ENCODE data around the gene CHMP1B. TPM values are rescaled to one million over a fixed set of nuclear protein-coding genes. Genes with fewer than 3 reads are reported as not detected.

The CHMP1B gene
- total and polyA plus RNA-seq, 9 of the 15 experiments (the other 6 are each of a cell fraction or from before 2014, with no cell fraction given) = 12.3 to 29.9 (median 19.0) TPM

DNA sequence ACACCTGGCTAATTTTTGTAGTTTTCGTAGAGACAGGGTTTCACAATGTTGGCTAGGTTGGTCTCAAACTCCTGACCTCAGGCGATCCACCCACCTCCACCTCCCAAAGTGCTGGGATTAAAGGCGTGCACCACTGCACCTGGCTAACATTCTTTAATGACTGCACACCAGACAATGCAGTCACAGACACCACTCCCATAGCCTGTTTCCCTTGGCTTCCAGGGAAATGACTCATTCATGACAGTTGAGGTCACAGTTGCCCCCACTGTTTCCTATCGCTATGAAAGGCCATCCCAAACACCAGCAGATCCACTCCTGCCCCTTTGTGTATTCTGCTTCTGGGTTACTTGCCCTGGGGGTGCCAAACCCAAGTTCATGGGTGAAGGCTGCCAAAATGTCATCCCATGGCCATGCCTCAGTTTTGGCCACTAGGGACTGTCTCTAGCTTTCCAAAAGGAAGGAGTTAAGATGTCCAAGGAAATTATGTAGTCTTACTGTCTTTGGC lies 8.7 kb downstream of the CHMP1B start (continued):
- TF ChIP-seq, protein P1, sequence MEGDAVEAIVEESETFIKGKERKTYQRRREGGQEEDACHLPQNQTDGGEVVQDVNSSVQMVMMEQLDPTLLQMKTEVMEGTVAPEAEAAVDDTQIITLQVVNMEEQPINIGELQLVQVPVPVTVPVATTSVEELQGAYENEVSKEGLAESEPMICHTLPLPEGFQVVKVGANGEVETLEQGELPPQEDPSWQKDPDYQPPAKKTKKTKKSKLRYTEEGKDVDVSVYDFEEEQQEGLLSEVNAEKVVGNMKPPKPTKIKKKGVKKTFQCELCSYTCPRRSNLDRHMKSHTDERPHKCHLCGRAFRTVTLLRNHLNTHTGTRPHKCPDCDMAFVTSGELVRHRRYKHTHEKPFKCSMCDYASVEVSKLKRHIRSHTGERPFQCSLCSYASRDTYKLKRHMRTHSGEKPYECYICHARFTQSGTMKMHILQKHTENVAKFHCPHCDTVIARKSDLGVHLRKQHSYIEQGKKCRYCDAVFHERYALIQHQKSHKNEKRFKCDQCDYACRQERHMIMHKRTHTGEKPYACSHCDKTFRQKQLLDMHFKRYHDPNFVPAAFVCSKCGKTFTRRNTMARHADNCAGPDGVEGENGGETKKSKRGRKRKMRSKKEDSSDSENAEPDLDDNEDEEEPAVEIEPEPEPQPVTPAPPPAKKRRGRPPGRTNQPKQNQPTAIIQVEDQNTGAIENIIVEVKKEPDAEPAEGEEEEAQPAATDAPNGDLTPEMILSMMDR (IDR thresholded peaks at IDR 0.05 in 2 of 3, conservative IDR thresholded peaks at IDR 0.05 in 1 of 3; ENCODE audit: insufficient read depth in 2 of 3, low read depth in 1 of 3, low read length in 3 of 3) = peak in 2 of 3 experiments; percentile 29 to 39; a peak in 2 of 6 replicates
- TF ChIP-seq, protein P2, sequence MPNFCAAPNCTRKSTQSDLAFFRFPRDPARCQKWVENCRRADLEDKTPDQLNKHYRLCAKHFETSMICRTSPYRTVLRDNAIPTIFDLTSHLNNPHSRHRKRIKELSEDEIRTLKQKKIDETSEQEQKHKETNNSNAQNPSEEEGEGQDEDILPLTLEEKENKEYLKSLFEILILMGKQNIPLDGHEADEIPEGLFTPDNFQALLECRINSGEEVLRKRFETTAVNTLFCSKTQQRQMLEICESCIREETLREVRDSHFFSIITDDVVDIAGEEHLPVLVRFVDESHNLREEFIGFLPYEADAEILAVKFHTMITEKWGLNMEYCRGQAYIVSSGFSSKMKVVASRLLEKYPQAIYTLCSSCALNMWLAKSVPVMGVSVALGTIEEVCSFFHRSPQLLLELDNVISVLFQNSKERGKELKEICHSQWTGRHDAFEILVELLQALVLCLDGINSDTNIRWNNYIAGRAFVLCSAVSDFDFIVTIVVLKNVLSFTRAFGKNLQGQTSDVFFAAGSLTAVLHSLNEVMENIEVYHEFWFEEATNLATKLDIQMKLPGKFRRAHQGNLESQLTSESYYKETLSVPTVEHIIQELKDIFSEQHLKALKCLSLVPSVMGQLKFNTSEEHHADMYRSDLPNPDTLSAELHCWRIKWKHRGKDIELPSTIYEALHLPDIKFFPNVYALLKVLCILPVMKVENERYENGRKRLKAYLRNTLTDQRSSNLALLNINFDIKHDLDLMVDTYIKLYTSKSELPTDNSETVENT (CRISPR knock-in tag; IDR thresholded peaks at IDR 0.05) = no peak
- TF ChIP-seq PML (IDR thresholded peaks at IDR 0.05; ENCODE audit: low read length) (no peak), NCOA2 (IDR thresholded peaks at IDR 0.05; ENCODE audit: partially characterized antibody in 2 of 2) (no peak), SOX6 (IDR thresholded peaks at IDR 0.05) (peak; percentile 21; the same call in 1 of the 2 replicates), FOSL1 (tag; conservative IDR thresholded peaks at IDR 0.05) (peak; percentile 90), DMBX1 (CRISPR knock-in tag; IDR thresholded peaks at IDR 0.05; ENCODE audit: borderline replicate concordance) (peak; percentile 42; the same call in 1 of the 2 replicates), CEBPB (tag; IDR thresholded peaks at IDR 0.05) (no peak), ZNF57 (CRISPR knock-in tag; IDR thresholded peaks at IDR 0.05) (no peak), BRD4 (IDR thresholded peaks at IDR 0.05) (no peak), SRSF3 (IDR thresholded peaks at IDR 0.05; ENCODE audit: insufficient read depth, low read length) (no peak), CBFA2T3 (IDR thresholded peaks at IDR 0.05) (peak; percentile 15; the same call in 1 of the 2 replicates), RUNX1 (IDR thresholded peaks at IDR 0.05; ENCODE audit: low read depth) (no peak), EWSR1 (IDR thresholded peaks at IDR 0.05; ENCODE audit: borderline replicate concordance, low read depth, partially characterized antibody) (no peak), BCLAF1 (IDR thresholded peaks at IDR 0.05; ENCODE audit: borderline replicate concordance in 1 of 2, control insufficient read depth in 1 of 2, low read depth in 2 of 2, low read length in 1 of 2) (no peak), RNF2 (IDR thresholded peaks at IDR 0.05) (no peak), MAFF (IDR thresholded peaks at IDR 0.05; ENCODE audit: low read length) (no peak), CC2D1A (IDR thresholded peaks at IDR 0.05) (no peak), CREM (IDR thresholded peaks at IDR 0.05; ENCODE audit: low read depth) (peak; percentile 77)
- TF ChIP-seq, protein P3, sequence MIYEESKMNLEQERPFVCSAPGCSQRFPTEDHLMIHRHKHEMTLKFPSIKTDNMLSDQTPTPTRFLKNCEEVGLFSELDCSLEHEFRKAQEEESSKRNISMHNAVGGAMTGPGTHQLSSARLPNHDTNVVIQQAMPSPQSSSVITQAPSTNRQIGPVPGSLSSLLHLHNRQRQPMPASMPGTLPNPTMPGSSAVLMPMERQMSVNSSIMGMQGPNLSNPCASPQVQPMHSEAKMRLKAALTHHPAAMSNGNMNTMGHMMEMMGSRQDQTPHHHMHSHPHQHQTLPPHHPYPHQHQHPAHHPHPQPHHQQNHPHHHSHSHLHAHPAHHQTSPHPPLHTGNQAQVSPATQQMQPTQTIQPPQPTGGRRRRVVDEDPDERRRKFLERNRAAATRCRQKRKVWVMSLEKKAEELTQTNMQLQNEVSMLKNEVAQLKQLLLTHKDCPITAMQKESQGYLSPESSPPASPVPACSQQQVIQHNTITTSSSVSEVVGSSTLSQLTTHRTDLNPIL (CRISPR knock-in tag; IDR thresholded peaks at IDR 0.05) = no peak
